Gastrocnemius medialis (tissue), 4 donors: Measurements from ENCODE around the gene PBX1. TPM values are rescaled to one million over a fixed set of nuclear protein-coding genes. Genes with fewer than 3 reads are reported as not detected.

Experiments used
- ATAC-seq, 2 donors: fragments of 150-250 bp; one replicate each; pipeline ENCODE4 v1.9.1; 2016
- DNase-seq, 2 donors: peaks; one replicate each; pipeline ENCODE4 v3.0.0-alpha.2; 2019
- H3K27ac ChIP-seq, 4 donors: fragments of 200-600 bp; sonication (generic); 1 replicate in 1 of 4; 2 replicates in 3 of 4; pipeline ENCODE4 v1.5.1; 2016 to 2018; ENCODE audit warnings: mild to moderate bottlenecking in 2 of 4, moderate library complexity in 1 of 4
- H3K27me3 ChIP-seq, 3 donors: fragments of 200-600 bp; sonication (generic) in 2 of 3; 1 replicate in 1 of 3; 2 replicates in 2 of 3; pipeline versions ENCODE4 v1.5.1 to v1.6.0; 2016 to 2019; ENCODE audit warnings: mild to moderate bottlenecking in 1 of 3, moderate library complexity in 1 of 3
- H3K36me3 ChIP-seq, 2 donors: fragments of 200-600 bp; sonication (generic) in 1 of 2; one replicate each; pipeline ENCODE4 v1.5.1; 2017 to 2018
- H3K4me1 ChIP-seq, 2 donors: fragments of 200-600 bp; sonication (generic) in 1 of 2; one replicate each; pipeline ENCODE4 v1.5.1; 2016 to 2017; ENCODE audit warnings: mild to moderate bottlenecking in 2 of 2
- H3K4me3 ChIP-seq, 4 donors: fragments of 200-600 bp; sonication (generic) in 3 of 4; 1 replicate in 1 of 4; 2 replicates in 3 of 4; pipeline ENCODE4 v1.5.1; 2016 to 2019; ENCODE audit warnings: mild to moderate bottlenecking in 2 of 4
- H3K9me3 ChIP-seq, 3 donors: fragments of 200-600 bp; sonication (generic) in 2 of 3; 1 replicate in 1 of 3; 2 replicates in 2 of 3; pipeline ENCODE4 v1.5.1; 2016 to 2019
- CTCF ChIP-seq, 5 experiments: fragments of 450-650 bp in 3 of 5; fragments of 200-600 bp in 2 of 5; sonication (generic) in 2 of 5; IDR thresholded peaks in 4 of 5; conservative IDR thresholded peaks in 1 of 5; 1 replicate in 4 of 5; 2 replicates in 1 of 5; pipeline ENCODE4 v1.5.1; 2016 to 2019; ENCODE audit warnings: antibody characterized with exemption in 5 of 5, mild to moderate bottlenecking in 3 of 5, moderate library complexity in 3 of 5
- POLR2A ChIP-seq, 2 donors: fragments of 450-650 bp; IDR thresholded peaks; one replicate each; pipeline ENCODE4 v1.6.1; 2017; ENCODE audit warnings: antibody characterized with exemption in 2 of 2, mild to moderate bottlenecking in 2 of 2, moderate library complexity in 2 of 2
- in situ Hi-C, 4 donors: fragments of 200-750 bp; cut with MboI; loops; one replicate each; pipeline versions ENCODE4 v1.15.0 to v1.8.0; 2017; ENCODE audit warnings: low sequenced_read_pairs in 4 of 4
- intact Hi-C: fragments of 100-400 bp; cut with DNase I; formaldehyde crosslinking; loops from one replicate; pipeline ENCODE4 v1.15.1; 2023; ENCODE audit warnings: low total_unique reads
- total RNA-seq, 4 donors: library from RNA; depleted of rRNA; stranded (reverse); fragments of >200 nt; gene quantifications; one replicate each; pipeline versions ENCODE4 v1.1.0 to v1.2.3, GENCODE V29; 2016

Gene PBX1
- total RNA-seq, 4 donors from 2014 or later, result 21.7 to 36.5 (median 29.0) TPM

GRCh38 chr1:164880199-164880598 is 321.2 kb downstream of the PBX1 start:
- intact Hi-C loops, result no loop called here
- DNase-seq (no peak), ATAC-seq (no peak)
- Histone ChIP-seq H3K9me3 (no peaks in the 10 kb centered on the region), H3K4me3 (no peak overlapping the region), H3K27ac (no peak overlapping the region), H3K27me3 (no peaks in the 10 kb centered on the region), H3K36me3 (no peaks in the 10 kb centered on the region), H3K4me1 (no peaks in the 10 kb centered on the region)
- in situ Hi-C loops, result no loop called here
- no peak for TF ChIP-seq CTCF (IDR thresholded peaks at IDR 0.05 in 4 of 5, conservative IDR thresholded peaks at IDR 0.05 in 1 of 5)
- TF ChIP-seq POLR2A (IDR thresholded peaks at IDR 0.05), result no peak

- intact Hi-C loops, result no loop called here
- no peaks in the 10 kb centered on the region for H3K4me1 ChIP-seq
- no peak for TF ChIP-seq CTCF (IDR thresholded peaks at IDR 0.05 in 4 of 5, conservative IDR thresholded peaks at IDR 0.05 in 1 of 5)
- no peak overlapping the region for H3K4me3 ChIP-seq
- H3K36me3 ChIP-seq, result no peaks in the 10 kb centered on the region
- ATAC-seq, result no peak
- no peaks in the 10 kb centered on the region for H3K9me3 ChIP-seq
- no peaks in the 10 kb centered on the region for H3K27me3 ChIP-seq
- DNase-seq, result no peak
- no peak overlapping the region for H3K27ac ChIP-seq
- in situ Hi-C loops, result no loop called here
These were observed 321.7 kb downstream of the PBX1 start for GRCh38 chr1:164880644-164881043.

- in situ Hi-C loops, result no loop called here
- Histone ChIP-seq H3K9me3 (no peaks in the 10 kb centered on the region), H3K4me1 (no peaks in the 10 kb centered on the region), H3K27me3 (no peaks in the 10 kb centered on the region), H3K4me3 (no peak overlapping the region), H3K36me3 (no peaks in the 10 kb centered on the region), H3K27ac (no peak overlapping the region)
- no peak for ATAC-seq
- intact Hi-C loops, result no loop called here
- TF ChIP-seq CTCF (IDR thresholded peaks at IDR 0.05 in 4 of 5, conservative IDR thresholded peaks at IDR 0.05 in 1 of 5), result no peak
- no peak for TF ChIP-seq POLR2A (IDR thresholded peaks at IDR 0.05)
- no peak for DNase-seq
These were observed 326.3 kb downstream of the PBX1 start for GRCh38 chr1:164885311-164885710.

- Histone ChIP-seq H3K4me1 (no peaks in the 10 kb centered on the region), H3K4me3 (no peak overlapping the region), H3K9me3 (no peaks in the 10 kb centered on the region), H3K27ac (no peak overlapping the region), H3K36me3 (no peaks in the 10 kb centered on the region), H3K27me3 (no peaks in the 10 kb centered on the region)
- intact Hi-C loops, result no loop called here
- TF ChIP-seq CTCF (IDR thresholded peaks at IDR 0.05 in 4 of 5, conservative IDR thresholded peaks at IDR 0.05 in 1 of 5) (no peak), POLR2A (IDR thresholded peaks at IDR 0.05) (no peak)
- in situ Hi-C loops, result no loop called here
- DNase-seq, result no peak
- ATAC-seq, result no peak
These were observed 327.1 kb downstream of the PBX1 start for GRCh38 chr1:164886101-164886500.

- Histone ChIP-seq H3K4me3 (no peak overlapping the region), H3K27me3 (no peaks in the 10 kb centered on the region), H3K27ac (no peak overlapping the region), H3K4me1 (no peaks in the 10 kb centered on the region), H3K36me3 (no peaks in the 10 kb centered on the region), H3K9me3 (no peaks in the 10 kb centered on the region)
- no peak for ATAC-seq
- no peak for TF ChIP-seq CTCF (IDR thresholded peaks at IDR 0.05 in 4 of 5, conservative IDR thresholded peaks at IDR 0.05 in 1 of 5)
- DNase-seq, result no peak
- in situ Hi-C loops (no loop called here), intact Hi-C loops (no loop called here)
These were observed 332.6 kb downstream of the PBX1 start for GRCh38 chr1:164891615-164892014.
